ENCODE results near the gene RXFP4. TPM values are rescaled to one million over a fixed set of nuclear protein-coding genes. Genes with fewer than 3 reads are reported as not detected.

Gene RXFP4
- total RNA-seq, 6 donors from 2014 or later, result not detected

DNA sequence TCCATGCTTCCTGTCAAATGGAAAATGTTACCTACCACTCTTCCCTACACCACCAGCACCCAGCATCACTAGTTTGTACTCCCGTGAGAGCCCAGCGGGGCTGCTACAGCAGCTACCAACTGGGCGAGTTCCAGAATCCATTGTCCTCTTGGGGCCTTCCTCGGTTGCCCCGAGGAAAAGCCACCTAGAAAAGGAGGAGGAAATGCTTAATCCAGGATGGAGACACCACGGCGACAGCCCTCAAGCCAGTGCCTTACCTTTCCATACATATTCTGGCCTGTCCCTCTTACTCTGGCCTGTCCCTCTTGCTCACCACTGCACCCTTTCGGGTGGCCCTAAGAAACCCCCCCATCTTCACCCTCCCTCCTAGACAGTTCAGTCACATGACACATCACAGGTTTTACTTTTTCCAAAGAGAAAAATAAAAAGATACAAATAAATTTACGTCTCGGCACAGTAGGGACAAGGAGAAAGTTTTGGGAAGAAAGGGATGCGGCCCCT lies 30.8 kb upstream of the RXFP4 start:
- Histone ChIP-seq H3K27me3 (no peaks in the 10 kb centered on the region), H3K4me3 (peak overlapping the region; percentile 66 to 84 (median 82)), H3K27ac (peak overlapping the region; percentile 90 to 97 (median 94)), H3K36me3 (peaks cover 40 to 79% (median 53%) of the 10 kb centered on the region in 4 donors), H3K4me1 (peaks cover 13 to 25% (median 20%) of the 10 kb centered on the region in 4 donors), H3K9me3 (no peaks in the 10 kb centered on the region)
- 4 to 7% methylated on average over 11 of the region's 11 CpGs for WGBS, 2 donors
- DNase-seq, result no peak
- TF ChIP-seq POLR2A (IDR thresholded peaks at IDR 0.05) (no peak), POLR2AphosphoS5 (IDR thresholded peaks at IDR 0.05) (no peak), EP300 (IDR thresholded peaks at IDR 0.05) (no peak)
- TF ChIP-seq, protein P1, sequence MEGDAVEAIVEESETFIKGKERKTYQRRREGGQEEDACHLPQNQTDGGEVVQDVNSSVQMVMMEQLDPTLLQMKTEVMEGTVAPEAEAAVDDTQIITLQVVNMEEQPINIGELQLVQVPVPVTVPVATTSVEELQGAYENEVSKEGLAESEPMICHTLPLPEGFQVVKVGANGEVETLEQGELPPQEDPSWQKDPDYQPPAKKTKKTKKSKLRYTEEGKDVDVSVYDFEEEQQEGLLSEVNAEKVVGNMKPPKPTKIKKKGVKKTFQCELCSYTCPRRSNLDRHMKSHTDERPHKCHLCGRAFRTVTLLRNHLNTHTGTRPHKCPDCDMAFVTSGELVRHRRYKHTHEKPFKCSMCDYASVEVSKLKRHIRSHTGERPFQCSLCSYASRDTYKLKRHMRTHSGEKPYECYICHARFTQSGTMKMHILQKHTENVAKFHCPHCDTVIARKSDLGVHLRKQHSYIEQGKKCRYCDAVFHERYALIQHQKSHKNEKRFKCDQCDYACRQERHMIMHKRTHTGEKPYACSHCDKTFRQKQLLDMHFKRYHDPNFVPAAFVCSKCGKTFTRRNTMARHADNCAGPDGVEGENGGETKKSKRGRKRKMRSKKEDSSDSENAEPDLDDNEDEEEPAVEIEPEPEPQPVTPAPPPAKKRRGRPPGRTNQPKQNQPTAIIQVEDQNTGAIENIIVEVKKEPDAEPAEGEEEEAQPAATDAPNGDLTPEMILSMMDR (IDR thresholded peaks at IDR 0.05), result no peak
- peak; percentile 65 to 76 for ATAC-seq (ENCODE audit: low FRiP score in 2 of 2)

DNA sequence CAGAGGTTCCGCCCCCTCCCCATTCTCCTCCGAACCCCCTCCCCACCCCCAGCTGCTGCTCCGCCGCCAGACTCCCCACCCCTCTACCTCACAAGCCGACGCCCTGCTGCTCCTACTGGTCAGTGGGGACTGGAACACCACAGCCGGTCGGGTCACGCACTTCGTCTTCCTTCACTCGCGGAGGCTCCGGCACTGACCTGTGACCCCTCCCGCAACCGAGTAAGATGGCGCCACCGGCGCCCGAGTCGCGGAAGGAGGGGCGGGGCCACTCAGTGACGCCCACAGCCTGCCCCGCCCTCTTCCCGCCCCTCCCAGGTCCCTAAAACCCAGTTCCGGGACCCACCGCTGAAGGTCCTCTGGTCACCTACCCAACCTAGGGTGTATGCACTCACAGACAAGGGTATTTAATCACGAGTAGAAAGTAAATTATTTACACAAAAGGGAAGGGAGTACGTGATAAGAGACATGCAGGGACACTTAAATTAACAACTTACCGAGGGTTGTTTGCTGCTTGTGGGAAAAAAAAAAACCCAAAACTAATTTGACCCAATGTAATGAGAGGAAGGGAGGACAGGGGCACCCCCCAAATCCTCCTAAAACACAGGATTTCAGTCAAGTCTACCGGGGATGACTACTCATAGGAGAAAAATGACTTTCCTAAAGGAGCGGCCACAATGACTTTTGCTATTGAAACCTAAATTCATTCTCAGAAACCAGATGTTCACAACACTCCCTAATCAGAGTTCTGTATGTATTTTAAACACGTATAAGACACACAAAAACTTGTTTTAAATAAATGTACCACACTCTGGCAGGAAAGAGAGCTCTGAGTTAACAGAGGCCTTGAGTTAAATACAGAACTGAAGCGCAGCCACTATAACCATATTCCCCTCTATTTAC lies 30.0 kb upstream of the RXFP4 start, which contains the start of gene RIT1:
RIT1 (minus strand) TSS at position 194 of the 900 bp plus-strand sequence. CDS start 588 bp downstream, outside the sequence.
- peaks cover 39 to 79% (median 53%) of the 10 kb centered on the region in 4 donors for H3K36me3 ChIP-seq
- TF ChIP-seq POLR2AphosphoS5 (IDR thresholded peaks at IDR 0.05) (peak; percentile 70 to 91), EP300 (IDR thresholded peaks at IDR 0.05) (peak in 2 of 4 donors; percentile 17 to 28), POLR2A (IDR thresholded peaks at IDR 0.05) (peak in 2 of 4 donors; percentile 20 to 90)
- TF ChIP-seq, protein P1 (IDR thresholded peaks at IDR 0.05), result peak; percentile 27 to 63 (median 46)
- peak; percentile 97 to 99 for ATAC-seq (ENCODE audit: low FRiP score in 2 of 2)

DNA sequence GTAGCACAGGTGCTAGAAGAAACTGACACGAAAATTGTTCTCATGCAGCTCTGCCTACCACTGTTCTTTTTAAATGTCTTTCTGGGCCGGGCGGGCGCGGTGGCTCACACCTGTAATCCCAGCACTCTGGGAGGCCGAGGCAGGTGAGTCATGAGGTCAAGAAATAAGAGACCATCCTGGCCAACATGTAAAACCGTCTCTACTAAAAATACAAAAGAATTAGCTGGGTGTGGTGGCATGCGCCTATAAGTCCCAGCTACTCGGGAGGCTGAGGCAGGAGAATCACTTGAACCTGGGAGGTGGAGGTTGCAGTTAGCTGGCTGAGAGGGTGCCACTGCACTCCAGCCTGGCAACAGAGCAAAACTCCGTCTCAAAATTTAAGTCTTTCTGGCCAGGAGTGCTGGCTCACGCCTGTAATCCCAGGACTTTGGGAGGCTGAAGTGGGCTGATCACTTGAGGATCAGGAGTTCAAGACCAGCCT lies 29.3 kb upstream of the RXFP4 start:
- Histone ChIP-seq H3K27me3 (no peaks in the 10 kb centered on the region), H3K36me3 (peaks cover 45 to 79% (median 57%) of the 10 kb centered on the region in 4 donors), H3K4me1 (peaks cover 13 to 25% (median 20%) of the 10 kb centered on the region in 4 donors), H3K9me3 (no peaks in the 10 kb centered on the region), H3K27ac (peak overlapping the region; percentile 90 to 97 (median 94)), H3K4me3 (peak overlapping the region in 1 of 4 donors; percentile 83)
- 72 to 86% methylated on average over 9 to 11 of the region's 11 CpGs for WGBS, 2 donors
- TF ChIP-seq EP300 (IDR thresholded peaks at IDR 0.05), result no peak
- TF ChIP-seq POLR2A (IDR thresholded peaks at IDR 0.05), result no peak
- TF ChIP-seq POLR2AphosphoS5 (IDR thresholded peaks at IDR 0.05), result no peak
- TF ChIP-seq, protein P1 (IDR thresholded peaks at IDR 0.05), result no peak
- ATAC-seq (ENCODE audit: low FRiP score in 2 of 2) (no peak), DNase-seq (no peak)

More for the DNA sequence above, 30.0 kb upstream of the RXFP4 start, which contains the start of gene RIT1:
- Histone ChIP-seq H3K4me3 (peak within 1 kb of the TSS; percentile 66 to 84 (median 82)), H3K4me1 (peaks cover 13 to 25% (median 20%) of the 10 kb centered on the region in 4 donors), H3K27ac (peak within 1 kb of the TSS; percentile 90 to 97 (median 94)), H3K27me3 (no peaks in the 10 kb centered on the region), H3K9me3 (no peaks in the 10 kb centered on the region)
- 6 to 11% methylated on average over 17 to 33 of the region's 34 CpGs for WGBS, 2 donors
- peak; percentile 94 to 95 for DNase-seq

DNA sequence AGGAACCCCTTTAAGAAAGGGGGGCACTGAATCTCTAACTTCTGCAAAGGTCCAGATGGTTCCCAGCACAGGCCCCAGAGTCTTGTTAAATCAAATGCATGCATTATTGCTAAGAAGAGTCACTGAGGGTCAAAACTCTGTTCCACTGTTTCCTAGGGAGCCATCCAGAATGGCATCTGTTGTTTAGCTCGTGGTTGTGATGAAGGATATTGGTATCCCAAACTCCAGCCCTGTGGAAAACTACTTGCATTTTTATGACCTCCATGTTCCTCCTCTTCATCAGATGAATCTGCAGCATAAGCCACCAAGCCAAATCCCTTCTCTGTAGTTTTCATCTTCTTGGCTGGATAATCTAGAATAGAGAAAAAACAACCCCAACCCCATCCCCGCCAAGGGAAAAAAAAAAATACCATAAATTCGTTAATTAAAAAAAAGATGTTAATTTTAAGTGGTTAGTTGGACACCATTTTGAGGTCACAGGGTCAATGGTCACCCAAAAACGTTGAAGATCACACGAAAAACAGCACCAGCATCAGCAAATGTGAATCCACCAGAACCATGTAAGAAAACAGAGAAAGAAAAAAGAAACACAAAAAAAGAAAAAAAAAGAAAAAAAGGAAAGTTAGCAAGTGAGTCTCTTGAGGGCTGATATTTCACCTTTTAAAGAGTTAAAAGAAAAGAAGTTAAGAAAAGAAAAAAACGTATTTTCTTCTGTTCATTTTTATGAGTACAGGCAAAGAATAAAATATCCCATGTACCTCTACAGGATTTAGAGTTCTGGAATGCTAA lies 27.3 kb upstream of the RXFP4 start:
- H3K27ac ChIP-seq, result peak overlapping the region in 1 of 4 donors; percentile 5
- no peak for DNase-seq
- no peak overlapping the region for H3K4me3 ChIP-seq
- no peaks in the 10 kb centered on the region for H3K9me3 ChIP-seq
- TF ChIP-seq EP300 (IDR thresholded peaks at IDR 0.05), result no peak
- TF ChIP-seq POLR2AphosphoS5 (IDR thresholded peaks at IDR 0.05), result no peak
- TF ChIP-seq, protein P1 (IDR thresholded peaks at IDR 0.05), result no peak
- TF ChIP-seq POLR2A (IDR thresholded peaks at IDR 0.05), result no peak
- H3K36me3 ChIP-seq, result peaks cover 44 to 79% (median 62%) of the 10 kb centered on the region in 4 donors
- no peak for ATAC-seq (ENCODE audit: low FRiP score in 2 of 2)
- H3K4me1 ChIP-seq, result peaks cover 13 to 25% (median 20%) of the 10 kb centered on the region in 4 donors
- WGBS, 2 donors, result 81% methylated on average over 6 of the region's 6 CpGs
- no peaks in the 10 kb centered on the region for H3K27me3 ChIP-seq

Data from upper lobe of left lung (tissue), 6 donors.